Keratinocyte (primary cell): Measurements from ENCODE around the gene TMBIM1.

Experiments
- CTCF ChIP-seq, 3 experiments: IDR thresholded peaks in 1 of 3; conservative IDR thresholded peaks in 1 of 3; optimal IDR thresholded peaks in 1 of 3; 2 replicates in 2 of 3; 3 replicates in 1 of 3; pipeline versions ENCODE3 to v1.5.1; 2011; ENCODE audit warnings: low read length in 3 of 3, mild to moderate bottlenecking in 3 of 3, moderate library complexity in 2 of 3, control low read depth in 1 of 3, inconsistent platforms in 1 of 3; ENCODE audit not compliant: insufficient read depth in 2 of 3; ENCODE audit errors: extremely low read depth in 1 of 3
- EZH2 ChIP-seq: IDR thresholded peaks from one replicate; pipeline ENCODE4 v1.6.1; 2012; ENCODE audit warnings: inconsistent platforms, mild to moderate bottlenecking, low read length, moderate library complexity

- TF ChIP-seq CTCF (optimal IDR thresholded peaks at IDR 0.05 in 1 of 3, IDR thresholded peaks at IDR 0.05 in 1 of 3, conservative IDR thresholded peaks at IDR 0.05 in 1 of 3; ENCODE audit: extremely low read depth in 1 of 3, insufficient read depth in 2 of 3, low read length in 3 of 3) = no peak
- no peak for TF ChIP-seq EZH2
Measured at GRCh38 chr2:218306184-218306920, 14.0 kb upstream of the TMBIM1 start.
